Neural progenitor cell (in vitro differentiated cells): Measurements from ENCODE around the gene HS2ST1. TPM values are rescaled to one million over a fixed set of nuclear protein-coding genes. Genes with fewer than 3 reads are reported as not detected.

Experiments
- DNase-seq: peaks from one replicate; pipeline ENCODE4 v3.0.0-alpha.2; 2016; ENCODE audit warnings: low spot score
- H2AFZ ChIP-seq: fragments of 200-600 bp; sonication (generic); replicated peaks from 2 replicates; pipeline ENCODE4 v1.6.1; 2016; ENCODE audit warnings: antibody characterized with exemption
- H3F3A ChIP-seq: fragments of 200-600 bp; sonication (generic); 2 replicates; pipeline ENCODE4 v1.6.1; 2016; ENCODE audit warnings: antibody characterized with exemption, low read depth
- H3K27ac ChIP-seq: fragments of 200-600 bp; sonication (generic); 2 replicates; pipeline ENCODE4 v1.5.1; 2016; ENCODE audit warnings: mild to moderate bottlenecking
- H3K27me3 ChIP-seq: fragments of 200-600 bp; sonication (generic); 2 replicates; pipeline ENCODE4 v1.6.1; 2016; ENCODE audit warnings: mild to moderate bottlenecking, moderate library complexity
- H3K36me3 ChIP-seq: fragments of 200-600 bp; sonication (generic); 2 replicates; pipeline ENCODE4 v1.5.1; 2016
- H3K4me1 ChIP-seq: fragments of 200-600 bp; sonication (generic); 2 replicates; pipeline ENCODE4 v1.6.1; 2016; ENCODE audit warnings: mixed run types
- H3K4me2 ChIP-seq: fragments of 200-600 bp; sonication (generic); 2 replicates; pipeline ENCODE4 v1.6.1; 2016
- H3K4me3 ChIP-seq: fragments of 200-600 bp; sonication (generic); 2 replicates; pipeline ENCODE4 v1.5.1; 2016
- H3K79me2 ChIP-seq: fragments of 200-600 bp; sonication (generic); 2 replicates; pipeline ENCODE4 v1.6.1; 2016; ENCODE audit warnings: low read depth
- H3K9ac ChIP-seq: fragments of 200-600 bp; sonication (generic); 2 replicates; pipeline ENCODE4 v1.6.1; 2016
- H3K9me3 ChIP-seq: fragments of 200-600 bp; sonication (generic); 2 replicates; pipeline ENCODE4 v1.5.1; 2016; ENCODE audit warnings: low read depth
- H4K20me1 ChIP-seq: fragments of 200-600 bp; sonication (generic); 2 replicates; pipeline ENCODE4 v1.6.1; 2016; ENCODE audit warnings: low read depth
- H3K27ac Mint-ChIP-seq: 3 replicates; pipeline ENCODE4 v1.8.0; 2021; ENCODE audit warnings: mixed read lengths
- H3K27me3 Mint-ChIP-seq: 2 replicates; pipeline ENCODE4 v1.8.0; 2022; ENCODE audit warnings: low read depth, mild to moderate bottlenecking, inconsistent platforms, moderate library complexity, mixed read lengths; ENCODE audit not compliant: insufficient read depth
- H3K36me3 Mint-ChIP-seq: 3 replicates; pipeline ENCODE4 v1.8.0; 2021; ENCODE audit warnings: mixed read lengths
- H3K4me1 Mint-ChIP-seq: 3 replicates; pipeline ENCODE4 v1.8.0; 2021; ENCODE audit warnings: mixed read lengths
- H3K4me3 Mint-ChIP-seq: 3 replicates; pipeline ENCODE4 v1.8.0; 2021; ENCODE audit warnings: mild to moderate bottlenecking, moderate library complexity, mixed read lengths
- H3K9me3 Mint-ChIP-seq: 3 replicates; pipeline ENCODE4 v1.8.0; 2020; ENCODE audit warnings: mixed read lengths
- CTCF ChIP-seq: fragments of 200-600 bp; sonication (generic); IDR thresholded peaks from 2 replicates; pipeline ENCODE4 v1.5.1; 2017; ENCODE audit warnings: antibody characterized with exemption, mild to moderate bottlenecking
- EZH2 ChIP-seq: fragments of 200-600 bp; sonication (generic); IDR thresholded peaks from 2 replicates; pipeline ENCODE4 v1.6.1; 2017; ENCODE audit warnings: antibody characterized with exemption, mild to moderate bottlenecking, moderate library complexity
- EZH2phosphoT487 ChIP-seq: fragments of 200-600 bp; sonication (generic); IDR thresholded peaks from 2 replicates; pipeline ENCODE4 v1.6.1; 2017; ENCODE audit warnings: antibody characterized with exemption
- total RNA-seq: library from RNA; depleted of rRNA; stranded (reverse); fragments of >200 nt; gene quantifications from 2 replicates; pipeline ENCODE4 v1.2.3, GENCODE V29; 2015; ENCODE audit warnings: low replicate concordance

Gene HS2ST1
- total RNA-seq, 1 donor from 2014 or later, result 33.2 TPM

- no peak for DNase-seq
- no peak for TF ChIP-seq EZH2
- no peak for TF ChIP-seq EZH2phosphoT487
- no peak for TF ChIP-seq CTCF
- H3K4me3 ChIP-seq, result no peak overlapping the region
- no peak overlapping the region for H3K27ac ChIP-seq
- H3K4me1 Mint-ChIP-seq, result no peaks in the 10 kb centered on the region
- H2AFZ ChIP-seq, result no peak overlapping the region
- no peaks in the 10 kb centered on the region for H3K27me3 ChIP-seq
- no peaks in the 10 kb centered on the region for H3K4me1 ChIP-seq
- peaks cover 18% of the 10 kb centered on the region for H3K9me3 Mint-ChIP-seq
- no peaks in the 10 kb centered on the region for H3K27me3 Mint-ChIP-seq
- peaks cover 8% of the 10 kb centered on the region for H3K9me3 ChIP-seq
- no peaks in the 10 kb centered on the region for H3F3A ChIP-seq
- no peak overlapping the region for H3K27ac Mint-ChIP-seq
- H3K9ac ChIP-seq, result no peak overlapping the region
- no peak overlapping the region for H3K4me3 Mint-ChIP-seq
- peaks cover 15% of the 10 kb centered on the region for H3K36me3 ChIP-seq
- no peak overlapping the region for H3K4me2 ChIP-seq
- no peaks in the 10 kb centered on the region for H4K20me1 ChIP-seq
- H3K36me3 Mint-ChIP-seq, result peaks cover 18% of the 10 kb centered on the region
- H3K79me2 ChIP-seq, result peaks cover 98% of the 10 kb centered on the region
Observed at GRCh38 chr1:87051965-87052364, 137.5 kb downstream of the HS2ST1 start.

GRCh38 chr1:87052400-87052799 is 138.0 kb downstream of the HS2ST1 start:
- no peaks in the 10 kb centered on the region for H3K4me1 ChIP-seq
- H3K4me1 Mint-ChIP-seq, result no peaks in the 10 kb centered on the region
- no peak overlapping the region for H2AFZ ChIP-seq
- no peaks in the 10 kb centered on the region for H3K27me3 Mint-ChIP-seq
- peaks cover 15% of the 10 kb centered on the region for H3K36me3 Mint-ChIP-seq
- no peak overlapping the region for H3K4me3 ChIP-seq
- peaks cover 97% of the 10 kb centered on the region for H3K79me2 ChIP-seq
- H3K4me3 Mint-ChIP-seq, result no peak overlapping the region
- no peak overlapping the region for H3K4me2 ChIP-seq
- peaks cover 16% of the 10 kb centered on the region for H3K9me3 Mint-ChIP-seq
- H3K27me3 ChIP-seq, result no peaks in the 10 kb centered on the region
- peaks cover 13% of the 10 kb centered on the region for H3K36me3 ChIP-seq
- H3K9ac ChIP-seq, result no peak overlapping the region
- no peak overlapping the region for H3K27ac ChIP-seq
- no peak for DNase-seq
- no peaks in the 10 kb centered on the region for H3F3A ChIP-seq
- TF ChIP-seq EZH2 (no peak), EZH2phosphoT487 (no peak), CTCF (no peak)
- no peak overlapping the region for H3K27ac Mint-ChIP-seq
- H3K9me3 ChIP-seq, result peaks cover 8% of the 10 kb centered on the region
- H4K20me1 ChIP-seq, result no peaks in the 10 kb centered on the region

GRCh38 chr1:87052961-87053360 is 138.5 kb downstream of the HS2ST1 start:
- H3K4me1 ChIP-seq, result no peaks in the 10 kb centered on the region
- Mint-ChIP-seq H3K27me3 (no peaks in the 10 kb centered on the region), H3K4me1 (no peaks in the 10 kb centered on the region), H3K4me3 (no peak overlapping the region), H3K9me3 (peaks cover 13% of the 10 kb centered on the region), H3K36me3 (peaks cover 17% of the 10 kb centered on the region), H3K27ac (no peak overlapping the region)
- H3K4me3 ChIP-seq, result no peak overlapping the region
- H3K36me3 ChIP-seq, result peaks cover 8% of the 10 kb centered on the region
- H3K27me3 ChIP-seq, result no peaks in the 10 kb centered on the region
- no peak for DNase-seq
- H3F3A ChIP-seq, result no peaks in the 10 kb centered on the region
- no peak overlapping the region for H3K27ac ChIP-seq
- peaks cover 3% of the 10 kb centered on the region for H3K9me3 ChIP-seq
- TF ChIP-seq EZH2 (no peak), EZH2phosphoT487 (no peak), CTCF (no peak)
- no peak overlapping the region for H3K9ac ChIP-seq
- H2AFZ ChIP-seq, result no peak overlapping the region
- no peaks in the 10 kb centered on the region for H4K20me1 ChIP-seq
- H3K4me2 ChIP-seq, result no peak overlapping the region
- peaks cover 95% of the 10 kb centered on the region for H3K79me2 ChIP-seq

- Histone ChIP-seq H3K9me3 (no peaks in the 10 kb centered on the region), H3K27ac (no peak overlapping the region), H2AFZ (no peak overlapping the region), H3K27me3 (no peaks in the 10 kb centered on the region), H3K4me1 (no peaks in the 10 kb centered on the region), H3F3A (no peaks in the 10 kb centered on the region), H3K4me2 (no peak overlapping the region), H3K9ac (no peak overlapping the region), H4K20me1 (no peaks in the 10 kb centered on the region), H3K4me3 (no peak overlapping the region), H3K79me2 (peaks cover 95% of the 10 kb centered on the region), H3K36me3 (peaks cover 3% of the 10 kb centered on the region)
- peaks cover 19% of the 10 kb centered on the region for H3K36me3 Mint-ChIP-seq
- no peaks in the 10 kb centered on the region for H3K4me1 Mint-ChIP-seq
- DNase-seq, result no peak
- H3K27ac Mint-ChIP-seq, result no peak overlapping the region
- no peak for TF ChIP-seq EZH2phosphoT487
- TF ChIP-seq EZH2, result no peak
- TF ChIP-seq CTCF, result no peak
- H3K27me3 Mint-ChIP-seq, result no peaks in the 10 kb centered on the region
- peaks cover 12% of the 10 kb centered on the region for H3K9me3 Mint-ChIP-seq
- no peak overlapping the region for H3K4me3 Mint-ChIP-seq
Observed at GRCh38 chr1:87053446-87053845, 139.0 kb downstream of the HS2ST1 start.
